Subcutaneous adipose tissue (tissue), 4 donors: ENCODE results near the gene VCAN. TPM values are rescaled to one million over a fixed set of nuclear protein-coding genes. Genes with fewer than 3 reads are reported as not detected.

Experiments
- CTCF ChIP-seq: fragments of 450-650 bp; IDR thresholded peaks from one replicate; pipeline ENCODE4 v1.5.1; 2016; ENCODE audit warnings: low read depth, mild to moderate bottlenecking, control low read depth, antibody characterized with exemption, moderate library complexity
- total RNA-seq, 4 donors: library from RNA; depleted of rRNA; stranded (reverse); fragments of >200 nt; gene quantifications; one replicate each; pipeline ENCODE4 v1.1.0, GENCODE V29; 2016

VCAN gene
- total RNA-seq, 4 donors from 2014 or later = 101 to 308 (median 252) TPM

GRCh38 chr5:83434946-83435345 lies 36.6 kb upstream of the VCAN start:
- no peak for TF ChIP-seq CTCF

GRCh38 chr5:83436276-83436675 lies 35.3 kb upstream of the VCAN start:
- no peak for TF ChIP-seq CTCF

- no peak for TF ChIP-seq CTCF
Observed at GRCh38 chr5:83440826-83441225, 30.7 kb upstream of the VCAN start.

GRCh38 chr5:83441747-83442146 lies 29.8 kb upstream of the VCAN start:
- TF ChIP-seq CTCF = no peak

- no peak for TF ChIP-seq CTCF
Observed at GRCh38 chr5:83443534-83443933, 28.0 kb upstream of the VCAN start.

GRCh38 chr5:83444445-83444844 lies 27.1 kb upstream of the VCAN start:
- TF ChIP-seq CTCF = no peak

GRCh38 chr5:83446253-83446947 lies 25.1 kb upstream of the VCAN start:
- no peak for TF ChIP-seq CTCF
